Gastrocnemius medialis (tissue), 4 donors: ENCODE data around the gene BICDL1. TPM values are rescaled to one million over a fixed set of nuclear protein-coding genes. Genes with fewer than 3 reads are reported as not detected.

Source experiments
- ATAC-seq, 2 donors: fragments of 150-250 bp; one replicate each; pipeline ENCODE4 v1.9.1; 2016
- DNase-seq, 2 donors: peaks; one replicate each; pipeline ENCODE4 v3.0.0-alpha.2; 2019
- H3K27ac ChIP-seq, 4 donors: fragments of 200-600 bp; sonication (generic); 1 replicate in 1 of 4; 2 replicates in 3 of 4; pipeline ENCODE4 v1.5.1; 2016 to 2018; ENCODE audit warnings: mild to moderate bottlenecking in 2 of 4, moderate library complexity in 1 of 4
- H3K27me3 ChIP-seq, 3 donors: fragments of 200-600 bp; sonication (generic) in 2 of 3; 1 replicate in 1 of 3; 2 replicates in 2 of 3; pipeline versions ENCODE4 v1.5.1 to v1.6.0; 2016 to 2019; ENCODE audit warnings: mild to moderate bottlenecking in 1 of 3, moderate library complexity in 1 of 3
- H3K36me3 ChIP-seq, 2 donors: fragments of 200-600 bp; sonication (generic) in 1 of 2; one replicate each; pipeline ENCODE4 v1.5.1; 2017 to 2018
- H3K4me1 ChIP-seq, 2 donors: fragments of 200-600 bp; sonication (generic) in 1 of 2; one replicate each; pipeline ENCODE4 v1.5.1; 2016 to 2017; ENCODE audit warnings: mild to moderate bottlenecking in 2 of 2
- H3K4me3 ChIP-seq, 4 donors: fragments of 200-600 bp; sonication (generic) in 3 of 4; 1 replicate in 1 of 4; 2 replicates in 3 of 4; pipeline ENCODE4 v1.5.1; 2016 to 2019; ENCODE audit warnings: mild to moderate bottlenecking in 2 of 4
- H3K9me3 ChIP-seq, 3 donors: fragments of 200-600 bp; sonication (generic) in 2 of 3; 1 replicate in 1 of 3; 2 replicates in 2 of 3; pipeline ENCODE4 v1.5.1; 2016 to 2019
- POLR2A ChIP-seq, 2 donors: fragments of 450-650 bp; IDR thresholded peaks; one replicate each; pipeline ENCODE4 v1.6.1; 2017; ENCODE audit warnings: antibody characterized with exemption in 2 of 2, mild to moderate bottlenecking in 2 of 2, moderate library complexity in 2 of 2
- in situ Hi-C, 4 donors: fragments of 200-750 bp; cut with MboI; loops; one replicate each; pipeline versions ENCODE4 v1.15.0 to v1.8.0; 2017; ENCODE audit warnings: low sequenced_read_pairs in 4 of 4
- intact Hi-C: fragments of 100-400 bp; cut with DNase I; formaldehyde crosslinking; loops from one replicate; pipeline ENCODE4 v1.15.1; 2023; ENCODE audit warnings: low total_unique reads
- total RNA-seq, 4 donors: library from RNA; depleted of rRNA; stranded (reverse); fragments of >200 nt; gene quantifications; one replicate each; pipeline versions ENCODE4 v1.1.0 to v1.2.3, GENCODE V29; 2016
- TF ChIP-seq, protein P1 (sequence below), 5 experiments: fragments of 450-650 bp in 3 of 5; fragments of 200-600 bp in 2 of 5; sonication (generic) in 2 of 5; IDR thresholded peaks in 4 of 5; conservative IDR thresholded peaks in 1 of 5; 1 replicate in 4 of 5; 2 replicates in 1 of 5; pipeline ENCODE4 v1.5.1; 2016 to 2019; ENCODE audit warnings: antibody characterized with exemption in 5 of 5, mild to moderate bottlenecking in 3 of 5, moderate library complexity in 3 of 5

BICDL1 gene
- total RNA-seq, 4 donors from 2014 or later = 0.93 to 1.4 TPM; not detected in 2

DNA sequence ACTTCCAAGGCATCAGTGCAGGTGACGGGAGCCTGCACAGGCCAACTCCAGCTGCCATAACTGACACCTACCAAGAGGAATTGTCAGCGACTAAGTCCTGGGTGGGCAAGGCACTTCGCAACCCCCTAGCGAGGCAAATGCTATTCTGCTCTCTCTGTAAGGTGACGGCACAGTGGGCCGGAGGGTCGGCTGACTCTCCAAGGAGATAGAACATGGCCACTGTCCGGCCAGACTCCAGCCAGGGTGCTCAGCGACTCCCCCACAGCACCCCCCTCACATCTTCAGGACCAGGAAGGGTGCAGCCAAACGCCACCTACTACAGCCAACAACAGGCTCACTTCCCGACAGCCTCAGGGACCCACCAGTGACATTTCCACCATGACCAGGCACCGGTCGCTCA, 114.3 kb downstream of the BICDL1 start:
- Histone ChIP-seq H3K9me3 (no peaks in the 10 kb centered on the region), H3K27ac (no peak overlapping the region), H3K4me3 (no peak overlapping the region), H3K4me1 (peaks cover 23 to 28% of the 10 kb centered on the region in 2 donors), H3K27me3 (no peaks in the 10 kb centered on the region), H3K36me3 (peaks cover 0 to 33% of the 10 kb centered on the region in 2 donors)
- in situ Hi-C loops = no loop called here
- intact Hi-C loops = no loop called here
- ATAC-seq (no peak), DNase-seq (no peak)
- TF ChIP-seq, protein P1, sequence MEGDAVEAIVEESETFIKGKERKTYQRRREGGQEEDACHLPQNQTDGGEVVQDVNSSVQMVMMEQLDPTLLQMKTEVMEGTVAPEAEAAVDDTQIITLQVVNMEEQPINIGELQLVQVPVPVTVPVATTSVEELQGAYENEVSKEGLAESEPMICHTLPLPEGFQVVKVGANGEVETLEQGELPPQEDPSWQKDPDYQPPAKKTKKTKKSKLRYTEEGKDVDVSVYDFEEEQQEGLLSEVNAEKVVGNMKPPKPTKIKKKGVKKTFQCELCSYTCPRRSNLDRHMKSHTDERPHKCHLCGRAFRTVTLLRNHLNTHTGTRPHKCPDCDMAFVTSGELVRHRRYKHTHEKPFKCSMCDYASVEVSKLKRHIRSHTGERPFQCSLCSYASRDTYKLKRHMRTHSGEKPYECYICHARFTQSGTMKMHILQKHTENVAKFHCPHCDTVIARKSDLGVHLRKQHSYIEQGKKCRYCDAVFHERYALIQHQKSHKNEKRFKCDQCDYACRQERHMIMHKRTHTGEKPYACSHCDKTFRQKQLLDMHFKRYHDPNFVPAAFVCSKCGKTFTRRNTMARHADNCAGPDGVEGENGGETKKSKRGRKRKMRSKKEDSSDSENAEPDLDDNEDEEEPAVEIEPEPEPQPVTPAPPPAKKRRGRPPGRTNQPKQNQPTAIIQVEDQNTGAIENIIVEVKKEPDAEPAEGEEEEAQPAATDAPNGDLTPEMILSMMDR (IDR thresholded peaks at IDR 0.05 in 4 of 5, conservative IDR thresholded peaks at IDR 0.05 in 1 of 5) = no peak
- TF ChIP-seq POLR2A (IDR thresholded peaks at IDR 0.05) = no peak

DNA sequence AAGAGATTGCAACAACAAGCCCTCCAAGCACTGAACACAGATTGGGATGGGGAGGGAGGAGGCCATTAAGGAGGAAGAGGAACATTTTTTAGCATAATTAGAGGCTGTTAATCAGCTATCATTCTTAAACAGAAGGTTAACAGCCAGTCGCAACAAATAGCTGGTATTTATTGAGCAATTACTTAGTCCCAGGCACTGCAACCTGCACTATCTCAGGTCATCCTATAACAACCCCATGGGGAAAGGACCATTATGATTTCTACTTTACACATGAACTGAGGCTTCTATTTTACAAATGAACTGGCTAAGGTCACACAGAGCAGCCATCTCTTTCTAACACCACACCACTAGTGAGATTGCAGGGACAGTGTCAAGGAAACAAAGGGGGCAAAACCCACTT, 117.1 kb downstream of the BICDL1 start:
- in situ Hi-C loops = no loop called here
- H3K9me3 ChIP-seq = no peaks in the 10 kb centered on the region
- TF ChIP-seq, protein P1 (IDR thresholded peaks at IDR 0.05 in 4 of 5, conservative IDR thresholded peaks at IDR 0.05 in 1 of 5) = no peak
- TF ChIP-seq POLR2A (IDR thresholded peaks at IDR 0.05) = no peak
- no peaks in the 10 kb centered on the region for H3K27me3 ChIP-seq
- intact Hi-C loops = no loop called here
- no peak for DNase-seq
- ATAC-seq = no peak
- H3K4me3 ChIP-seq = no peak overlapping the region
- peaks cover 0 to 28% of the 10 kb centered on the region in 2 donors for H3K36me3 ChIP-seq
- peaks cover 23 to 31% of the 10 kb centered on the region in 2 donors for H3K4me1 ChIP-seq
- no peak overlapping the region for H3K27ac ChIP-seq

DNA sequence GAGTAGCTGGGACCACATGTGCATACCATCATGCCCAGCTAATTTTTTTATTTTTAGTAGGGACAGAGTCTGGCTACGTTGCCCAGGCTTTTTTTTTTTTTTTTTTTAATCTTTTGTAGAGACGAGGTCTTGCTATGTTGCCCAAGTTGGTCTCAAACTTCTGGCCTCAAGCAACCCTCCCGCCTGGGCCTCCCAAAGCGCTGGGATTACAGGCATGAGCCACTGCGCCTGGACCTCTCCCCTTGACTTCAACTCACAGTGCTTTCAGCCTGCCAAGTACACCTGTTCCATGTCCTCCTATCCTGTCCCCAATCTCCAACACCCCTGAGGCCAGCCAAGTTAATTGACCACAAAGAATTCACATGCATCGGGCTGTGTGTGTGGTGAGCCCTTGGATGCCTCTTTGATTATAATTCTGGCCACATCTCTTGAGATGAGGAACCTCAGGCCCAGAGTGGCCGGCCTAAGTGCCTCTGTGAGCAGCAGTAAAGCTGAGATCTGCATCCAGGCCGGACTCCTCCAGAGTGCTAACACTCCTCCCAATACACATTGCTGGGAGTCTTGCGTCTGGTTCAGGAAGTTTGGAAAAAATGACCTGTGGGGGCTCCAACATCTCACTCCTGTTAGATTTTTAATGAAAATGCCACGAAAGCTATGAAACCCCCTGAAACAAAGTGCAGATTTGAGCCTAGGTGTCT, 120.7 kb downstream of the BICDL1 start:
- intact Hi-C loops = no loop called here
- H3K36me3 ChIP-seq = peaks cover 0 to 5% of the 10 kb centered on the region in 2 donors

DNA sequence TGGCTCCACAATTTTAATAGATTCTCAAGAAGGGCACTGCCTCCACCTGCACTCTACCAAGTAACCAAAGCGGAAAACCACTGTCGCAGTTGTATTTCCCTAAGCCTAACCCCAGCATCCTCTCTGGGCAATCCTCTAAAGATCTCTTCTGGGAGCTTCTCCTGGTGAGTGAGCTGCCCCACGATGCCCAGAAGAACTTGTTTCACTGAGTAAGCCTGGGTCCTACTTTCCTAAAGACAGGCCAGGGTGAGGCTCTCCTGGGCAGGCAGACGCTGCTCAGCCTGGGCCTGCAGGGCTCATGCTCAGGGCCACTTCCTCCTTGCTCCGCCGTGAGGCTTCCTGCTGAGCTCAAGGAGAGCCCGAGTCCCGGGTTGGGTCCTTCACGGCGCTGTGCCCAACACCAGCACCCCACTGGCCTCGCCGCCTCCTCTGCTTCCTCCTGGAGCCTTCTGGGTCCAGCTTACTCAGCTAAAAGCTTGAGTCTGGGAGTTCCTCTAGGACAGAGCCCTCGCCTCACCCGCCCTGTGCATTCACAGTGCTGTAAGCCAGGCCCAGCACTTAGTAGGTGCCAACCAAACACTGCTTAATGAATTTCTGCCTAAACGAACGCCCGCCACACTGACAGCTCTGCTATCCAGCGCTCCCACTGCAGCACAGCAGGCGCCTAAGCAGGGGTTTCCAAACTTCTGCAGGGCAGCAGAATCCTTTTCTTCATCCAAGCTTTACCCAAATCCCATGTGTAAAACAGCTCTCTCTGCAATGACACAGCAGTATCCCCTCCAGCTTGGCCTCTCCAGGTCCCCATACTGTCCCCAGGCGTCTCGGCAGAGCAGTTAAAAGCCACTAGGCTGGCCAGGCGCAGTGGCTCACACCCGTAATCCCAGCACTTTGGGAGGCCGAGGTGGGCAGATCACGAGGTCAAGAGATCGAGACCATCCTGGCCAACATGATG, 121.8 kb downstream of the BICDL1 start:
- intact Hi-C loops (no loop called here), in situ Hi-C loops (no loop called here)
- ATAC-seq (peak in 1 of 2 donors; percentile 18), DNase-seq (peak; percentile 49 to 59)
- H3K36me3 ChIP-seq = no peaks in the 10 kb centered on the region
- H3K9me3 ChIP-seq = no peaks in the 10 kb centered on the region
- H3K4me3 ChIP-seq = no peak overlapping the region
- H3K4me1 ChIP-seq = peaks cover 24 to 34% of the 10 kb centered on the region in 2 donors
- H3K27me3 ChIP-seq = no peaks in the 10 kb centered on the region
- peak overlapping the region in 1 of 4 donors; percentile 31 for H3K27ac ChIP-seq
- no peak for TF ChIP-seq POLR2A (IDR thresholded peaks at IDR 0.05)
- TF ChIP-seq, protein P1 (IDR thresholded peaks at IDR 0.05 in 4 of 5, conservative IDR thresholded peaks at IDR 0.05 in 1 of 5) = no peak

More for the DNA sequence above, 120.7 kb downstream of the BICDL1 start:
- no peaks in the 10 kb centered on the region for H3K9me3 ChIP-seq
- DNase-seq (no peak), ATAC-seq (no peak)
- H3K4me1 ChIP-seq = peaks cover 13 to 23% of the 10 kb centered on the region in 2 donors
- H3K27me3 ChIP-seq = no peaks in the 10 kb centered on the region
- in situ Hi-C loops = no loop called here
- TF ChIP-seq, protein P1 (IDR thresholded peaks at IDR 0.05 in 4 of 5, conservative IDR thresholded peaks at IDR 0.05 in 1 of 5) = no peak
- no peak for TF ChIP-seq POLR2A (IDR thresholded peaks at IDR 0.05)
- H3K27ac ChIP-seq = no peak overlapping the region
- no peak overlapping the region for H3K4me3 ChIP-seq
